RPMI7951 (cell line): ENCODE measurements around the gene ELF4. TPM values are rescaled to one million over a fixed set of nuclear protein-coding genes. Genes with fewer than 3 reads are reported as not detected.
A peak's percentile ranks its signal among the peaks of the same experiment; 100 is the strongest.

Experiments
- DNase-seq: peaks from one replicate; pipeline ENCODE4 v3.0.0-alpha.2; 2012; ENCODE audit warnings: low read depth
- total RNA-seq: library from RNA; depleted of rRNA; stranded (reverse); fragments of >200 nt; shearing (Covaris generic); gene quantifications from 2 replicates; pipeline ENCODE4 v1.2.3, GENCODE V29; 2014

Gene ELF4
- total RNA-seq, 1 experiment from 2014 or later: 10.5 TPM

GRCh38 chrX:130114141-130114588, 3.9 kb upstream of the ELF4 start:
- DNase-seq: peak; percentile 70

- no peak for DNase-seq
Observed at GRCh38 chrX:130111220-130112154, 1.2 kb upstream of the ELF4 start.

- peak; percentile 75 for DNase-seq
Observed at GRCh38 chrX:130109429-130110378, 593 bp downstream of the ELF4 start.

GRCh38 chrX:130108647-130109428, 1.5 kb downstream of the ELF4 start:
- DNase-seq: peak; percentile 44

GRCh38 chrX:130106071-130106470, 4.2 kb downstream of the ELF4 start:
- peak; percentile 35 for DNase-seq

- DNase-seq: no peak
Observed at GRCh38 chrX:130105244-130105643, 5.1 kb downstream of the ELF4 start.

- DNase-seq: no peak
Observed at GRCh38 chrX:130103605-130104004, 6.7 kb downstream of the ELF4 start.

GRCh38 chrX:130100180-130100579, 10.1 kb downstream of the ELF4 start:
- peak; percentile 83 for DNase-seq

- no peak for DNase-seq
Observed at GRCh38 chrX:130098210-130098552, 12.1 kb downstream of the ELF4 start.

- no peak for DNase-seq
Observed at GRCh38 chrX:130097507-130098209, 12.6 kb downstream of the ELF4 start.

GRCh38 chrX:130095249-130096030, 14.9 kb downstream of the ELF4 start:
- DNase-seq: no peak

GRCh38 chrX:130094696-130095095, 15.6 kb downstream of the ELF4 start:
- no peak for DNase-seq

GRCh38 chrX:130093271-130093670, 17.0 kb downstream of the ELF4 start:
- DNase-seq: no peak

GRCh38 chrX:130091980-130092522, 18.2 kb downstream of the ELF4 start:
- DNase-seq: no peak

GRCh38 chrX:130090364-130090763, 19.9 kb downstream of the ELF4 start:
- DNase-seq: no peak

- peak; percentile 90 for DNase-seq
Observed at GRCh38 chrX:130086447-130087206, 23.7 kb downstream of the ELF4 start.

GRCh38 chrX:130085551-130086446, 24.5 kb downstream of the ELF4 start:
- DNase-seq: peak; percentile 39

- DNase-seq: no peak
Observed at GRCh38 chrX:130084631-130085237, 25.6 kb downstream of the ELF4 start.
